NCI-H524 treated with DMSO at 0.1 percent for 48 hours (cell line): ENCODE data around the gene RASAL1.

Experiments used
- DNase-seq: peaks from one replicate; lab custom pipeline; 2025; lab: John Stamatoyannopoulos, UW

RASAL1 gene

DNA sequence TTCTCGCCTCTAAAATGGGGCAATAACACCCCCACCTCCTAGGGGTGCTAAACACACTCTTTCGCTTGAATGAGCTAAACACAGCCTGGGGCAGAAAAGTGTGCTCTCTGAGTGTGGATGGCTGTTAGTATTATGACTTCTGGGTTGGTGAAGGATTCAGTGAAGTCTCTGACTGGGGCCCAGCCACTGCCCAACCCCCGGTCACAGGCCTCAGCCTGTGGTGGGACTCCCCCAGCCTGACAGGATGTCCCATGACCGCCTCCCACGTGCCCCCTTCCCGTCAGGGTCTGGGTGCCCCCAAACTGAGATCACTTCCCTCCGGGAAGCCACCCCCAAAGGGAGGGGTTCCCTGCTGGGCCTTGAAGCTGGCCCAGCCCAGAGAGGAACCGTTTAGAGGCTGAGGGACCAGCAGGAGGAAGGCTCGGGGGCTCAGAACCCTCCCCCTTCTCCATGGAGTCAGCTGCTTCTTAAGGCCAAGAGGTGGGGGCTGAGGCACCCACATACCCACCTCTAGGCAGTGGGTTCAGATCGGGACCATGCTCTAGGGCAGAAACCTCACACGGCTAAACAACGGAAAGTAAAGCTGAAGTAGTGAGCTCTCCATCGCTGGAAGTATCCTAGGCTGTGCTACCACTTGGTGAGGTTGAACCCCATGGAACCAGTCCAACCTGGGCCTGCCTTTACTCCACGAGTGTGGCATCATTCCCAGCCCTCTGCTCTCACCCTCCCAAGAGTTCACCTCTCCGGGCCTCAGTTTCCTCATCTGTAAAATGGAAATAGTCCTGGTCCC, 65.2 kb downstream of the RASAL1 start:
- DNase-seq: no peak

GRCh38 chr12:113069751-113070116, 65.8 kb downstream of the RASAL1 start:
- no peak for DNase-seq

DNA sequence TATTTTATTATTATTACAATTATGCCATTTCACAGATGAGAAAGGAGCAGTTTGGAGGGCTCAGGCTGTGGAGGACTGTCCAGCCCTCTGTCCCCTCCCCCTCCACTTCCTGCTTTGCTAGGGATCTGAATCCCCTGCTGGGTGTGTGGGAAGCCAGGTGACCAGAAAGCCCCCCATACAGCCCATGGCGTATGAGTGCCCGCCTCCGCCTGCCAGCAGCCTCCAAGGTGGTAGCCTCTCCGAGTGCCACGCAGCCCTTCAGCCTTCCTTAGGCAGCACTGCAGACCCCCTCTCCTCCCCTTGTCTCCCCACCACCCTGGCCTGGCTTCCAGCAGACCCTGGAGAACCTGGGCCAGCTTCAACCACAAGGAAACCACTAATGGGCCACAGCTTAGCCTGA, 66.4 kb downstream of the RASAL1 start:
- DNase-seq: no peak

DNA sequence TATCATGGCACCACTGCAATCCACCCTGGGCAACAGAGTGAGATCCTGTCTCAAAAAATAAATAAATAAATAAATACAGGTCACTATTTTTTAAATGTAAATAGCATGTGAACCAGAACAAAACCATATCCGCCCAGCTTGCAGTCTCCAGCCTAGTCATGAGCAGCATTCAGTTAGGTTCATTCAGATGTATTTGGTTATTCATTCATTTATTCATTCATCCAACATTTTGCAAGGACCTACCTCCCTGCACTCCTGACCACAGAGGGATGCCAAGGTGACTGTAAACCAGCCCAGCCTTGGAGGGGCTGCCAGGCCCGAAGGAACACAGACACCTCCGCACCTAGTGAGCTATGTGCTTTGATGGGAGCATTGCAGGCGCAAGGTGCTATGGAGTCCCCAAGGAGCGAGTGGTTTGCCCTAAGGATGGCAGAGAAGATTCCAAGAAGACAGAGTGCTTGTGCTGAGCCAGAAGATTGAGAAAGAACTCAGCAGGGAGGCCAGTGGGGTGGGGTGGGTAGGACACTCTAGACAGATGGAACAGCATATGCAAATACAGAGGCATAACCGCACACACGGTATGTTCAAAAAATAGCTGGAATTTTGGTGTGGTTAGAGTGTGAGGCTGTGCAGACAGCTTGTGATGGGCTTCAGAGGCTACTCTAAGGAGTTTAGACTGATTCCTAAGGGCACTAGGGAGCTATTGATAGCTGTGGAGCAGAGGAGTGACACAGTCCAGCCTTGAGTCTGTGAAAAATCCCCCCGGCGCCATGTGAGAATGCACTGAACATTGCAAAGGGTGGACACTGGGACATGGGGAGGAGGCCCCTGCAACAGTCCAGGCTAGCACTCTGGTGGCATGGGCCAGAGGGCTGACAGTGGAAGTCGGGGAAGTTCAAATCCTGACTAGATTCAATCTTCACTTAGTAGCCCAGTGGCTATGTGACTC, 67.3 kb downstream of the RASAL1 start:
- no peak for DNase-seq

- DNase-seq: no peak
Observed at GRCh38 chr12:113066813-113067400, 68.7 kb downstream of the RASAL1 start.

DNA sequence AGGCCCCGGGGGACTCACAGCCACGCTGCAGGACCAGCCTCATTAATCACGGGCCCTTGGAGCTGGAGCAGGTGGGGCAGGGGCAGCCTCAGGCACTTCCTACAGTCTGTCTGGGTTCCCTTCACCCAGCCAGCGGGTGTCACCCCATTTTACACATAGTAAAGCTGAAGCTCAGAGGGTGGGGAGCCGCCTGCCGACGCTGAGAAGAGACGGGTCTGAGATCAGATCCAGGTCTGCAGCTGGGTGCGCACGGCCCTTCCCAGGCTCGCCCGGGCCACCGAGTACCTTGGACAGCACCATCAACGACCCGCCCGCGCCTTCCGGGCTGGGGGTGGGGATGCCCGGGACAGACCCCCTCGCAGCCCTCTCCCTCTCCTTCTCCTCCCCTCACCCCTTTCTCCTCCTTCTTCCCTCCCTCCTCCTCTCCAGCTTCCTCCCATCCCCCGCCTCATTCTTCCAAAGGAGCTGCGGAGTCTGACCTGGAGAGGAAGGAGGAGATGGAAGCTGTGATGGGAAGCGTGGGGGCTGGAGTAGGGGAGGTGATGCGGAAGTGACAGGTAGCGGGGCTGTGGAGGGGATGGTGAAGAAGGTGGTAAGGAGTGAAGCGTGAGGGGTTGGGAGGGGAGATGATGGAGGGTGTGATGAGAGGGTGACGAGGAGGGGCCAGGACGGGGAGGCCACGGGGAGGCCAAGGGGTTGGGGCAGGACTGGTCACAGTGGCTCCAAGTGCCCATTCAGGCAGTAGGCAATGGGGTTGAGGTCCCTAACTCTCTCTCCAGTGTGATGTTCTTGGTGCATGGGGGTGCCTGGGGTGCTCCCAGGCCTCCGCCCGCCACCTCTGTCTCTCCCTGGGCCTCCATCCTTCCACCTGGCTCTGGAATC, 70.2 kb downstream of the RASAL1 start:
- peak; percentile 36 for DNase-seq

- no peak for DNase-seq
Observed at GRCh38 chr12:113064395-113065125, 71.0 kb downstream of the RASAL1 start.

DNA sequence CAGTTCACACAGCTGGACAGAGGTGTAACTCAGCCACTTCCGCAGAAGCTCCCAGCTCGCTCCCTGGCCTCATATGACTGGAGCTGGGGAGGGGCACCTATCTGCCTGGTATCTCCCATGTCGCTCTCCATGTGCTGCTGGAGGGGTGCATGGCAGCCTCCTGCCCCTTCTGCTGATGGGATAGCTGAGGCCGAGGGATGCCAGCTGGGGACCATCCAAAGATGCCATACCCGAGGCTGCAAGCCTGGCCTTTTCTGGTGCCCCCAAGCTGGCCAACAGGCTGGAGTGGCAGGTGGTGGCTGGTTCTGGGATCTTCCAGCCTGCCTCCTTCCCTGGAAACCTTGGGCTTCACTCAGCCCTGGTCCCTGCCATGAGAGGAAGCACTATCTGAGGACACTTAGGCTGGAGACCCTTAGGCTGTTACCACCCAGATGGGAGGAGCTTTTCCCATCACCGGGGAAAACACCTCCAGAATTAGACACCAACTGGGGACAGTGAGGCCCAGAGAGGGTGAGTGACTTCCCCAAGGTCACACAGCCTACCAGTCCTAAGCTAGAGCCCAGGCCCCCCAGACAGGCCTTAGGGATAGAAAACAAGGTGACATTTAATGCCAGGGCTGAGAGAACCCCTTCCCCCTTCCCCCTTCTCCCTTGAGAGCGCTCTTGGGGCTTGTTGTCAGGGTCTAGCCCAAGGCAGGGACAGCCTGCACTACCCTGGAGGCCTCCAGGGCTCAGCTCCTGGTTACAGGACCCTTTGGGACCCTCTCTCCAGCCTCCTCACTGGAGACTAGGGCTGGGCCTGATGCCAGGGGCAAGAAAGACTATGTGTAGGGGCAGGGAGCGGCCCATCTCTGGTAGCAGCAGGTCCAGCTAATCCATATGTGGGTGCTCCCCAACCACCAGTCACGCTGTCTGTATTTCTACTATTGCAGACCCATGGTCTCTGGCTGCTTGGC, 71.9 kb downstream of the RASAL1 start:
- DNase-seq: no peak

DNA sequence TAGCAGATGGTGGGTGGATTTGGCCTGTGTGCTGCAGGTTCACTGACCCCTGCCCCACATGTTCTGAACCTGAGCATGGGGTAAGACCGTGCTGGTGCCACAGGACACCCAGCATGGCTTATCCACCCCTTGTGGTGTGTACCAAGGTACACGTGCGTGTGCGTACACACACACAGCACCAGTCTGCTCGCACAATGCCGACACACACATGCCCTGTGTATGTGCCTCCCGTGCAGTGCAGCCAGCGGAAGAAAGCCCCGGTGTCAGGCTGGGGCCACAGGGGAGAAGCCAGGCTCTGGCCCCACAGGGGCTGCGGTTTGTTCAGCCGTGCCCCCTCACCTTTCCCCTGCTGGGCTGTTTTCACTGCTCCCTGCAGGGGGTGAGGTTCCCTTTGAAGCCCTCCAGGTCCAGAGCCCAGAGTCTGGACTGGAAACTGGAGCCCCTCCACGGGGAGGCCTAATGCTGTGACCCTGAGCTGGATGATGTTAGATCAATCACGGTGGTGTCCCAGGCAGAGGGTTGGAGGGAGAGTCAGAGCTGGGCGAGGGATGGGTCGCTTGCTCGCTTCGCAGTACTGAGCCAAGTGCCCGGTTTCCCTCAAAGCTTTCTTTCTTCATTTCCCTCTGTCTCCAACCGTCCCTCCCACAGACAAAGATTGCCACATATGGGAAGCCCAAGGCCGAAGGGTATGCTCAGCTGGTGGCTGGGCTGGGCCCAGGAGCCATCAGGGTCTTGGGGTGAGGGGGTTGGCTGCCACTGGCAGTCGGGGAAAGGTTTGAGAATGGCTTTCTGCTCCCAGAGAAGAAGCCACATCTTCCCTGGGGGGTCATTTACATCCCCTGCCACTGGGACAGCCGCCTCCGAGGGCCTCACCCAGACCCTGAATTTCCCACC, 72.8 kb downstream of the RASAL1 start:
- no peak for DNase-seq

- no peak for DNase-seq
Observed at GRCh38 chr12:113061061-113061694, 74.4 kb downstream of the RASAL1 start.

DNA sequence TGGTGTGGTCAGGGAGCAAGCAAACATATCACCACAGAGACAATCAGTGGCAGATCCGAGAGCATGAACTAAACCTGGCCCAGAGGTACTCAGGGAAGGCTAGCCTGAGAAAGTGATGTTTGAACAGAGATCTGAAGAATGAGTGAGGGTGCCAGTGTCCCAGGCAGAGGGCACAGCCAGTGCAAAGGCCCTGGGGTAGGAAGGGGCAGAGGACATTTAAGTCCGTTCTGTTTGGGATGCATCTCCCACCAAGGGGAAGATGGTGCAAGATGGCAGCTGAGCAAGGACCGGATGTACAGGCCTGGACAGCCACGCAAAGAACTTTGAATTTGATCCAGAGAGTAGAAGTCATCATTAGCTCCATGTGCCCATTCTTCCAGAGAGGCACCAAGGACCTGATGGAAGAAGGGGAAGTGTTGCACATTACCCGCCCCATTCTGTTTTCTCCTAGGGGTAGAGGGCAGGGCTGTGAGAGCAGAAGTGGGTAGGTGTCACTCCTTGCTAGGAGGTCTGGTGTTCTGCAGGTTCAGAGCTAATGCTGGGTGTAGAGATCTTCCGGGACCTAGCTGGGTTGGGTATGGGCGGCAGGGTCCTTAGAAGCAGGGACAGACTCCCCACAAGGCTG, 75.1 kb downstream of the RASAL1 start:
- DNase-seq: no peak

DNA sequence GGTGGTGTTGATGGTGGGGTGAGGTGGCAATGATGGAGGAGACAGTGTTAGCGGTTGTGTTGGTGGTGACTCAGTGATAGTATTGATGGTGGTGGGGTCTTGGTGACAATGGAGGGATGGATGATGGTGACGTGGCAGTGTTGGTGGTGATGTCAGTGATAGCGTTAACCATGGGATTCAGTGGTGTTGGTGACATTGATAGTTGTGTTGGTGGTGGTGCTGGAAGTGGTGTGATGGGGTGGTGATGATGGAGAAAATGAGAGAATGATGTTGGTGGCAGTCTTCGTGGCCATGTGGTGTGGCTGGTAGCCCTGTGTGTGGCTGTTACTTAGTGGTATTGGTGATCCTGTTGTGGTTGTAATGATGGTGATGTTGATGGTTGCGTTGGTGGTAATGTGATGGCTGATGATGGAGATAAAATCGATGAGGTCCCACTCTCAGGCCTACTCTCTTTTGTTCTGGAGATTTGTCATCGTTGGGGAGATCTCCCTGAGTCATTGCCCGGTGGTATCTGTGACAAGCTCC, 76.4 kb downstream of the RASAL1 start:
- no peak for DNase-seq

- no peak for DNase-seq
Observed at GRCh38 chr12:113058553-113058952, 77.0 kb downstream of the RASAL1 start.

DNA sequence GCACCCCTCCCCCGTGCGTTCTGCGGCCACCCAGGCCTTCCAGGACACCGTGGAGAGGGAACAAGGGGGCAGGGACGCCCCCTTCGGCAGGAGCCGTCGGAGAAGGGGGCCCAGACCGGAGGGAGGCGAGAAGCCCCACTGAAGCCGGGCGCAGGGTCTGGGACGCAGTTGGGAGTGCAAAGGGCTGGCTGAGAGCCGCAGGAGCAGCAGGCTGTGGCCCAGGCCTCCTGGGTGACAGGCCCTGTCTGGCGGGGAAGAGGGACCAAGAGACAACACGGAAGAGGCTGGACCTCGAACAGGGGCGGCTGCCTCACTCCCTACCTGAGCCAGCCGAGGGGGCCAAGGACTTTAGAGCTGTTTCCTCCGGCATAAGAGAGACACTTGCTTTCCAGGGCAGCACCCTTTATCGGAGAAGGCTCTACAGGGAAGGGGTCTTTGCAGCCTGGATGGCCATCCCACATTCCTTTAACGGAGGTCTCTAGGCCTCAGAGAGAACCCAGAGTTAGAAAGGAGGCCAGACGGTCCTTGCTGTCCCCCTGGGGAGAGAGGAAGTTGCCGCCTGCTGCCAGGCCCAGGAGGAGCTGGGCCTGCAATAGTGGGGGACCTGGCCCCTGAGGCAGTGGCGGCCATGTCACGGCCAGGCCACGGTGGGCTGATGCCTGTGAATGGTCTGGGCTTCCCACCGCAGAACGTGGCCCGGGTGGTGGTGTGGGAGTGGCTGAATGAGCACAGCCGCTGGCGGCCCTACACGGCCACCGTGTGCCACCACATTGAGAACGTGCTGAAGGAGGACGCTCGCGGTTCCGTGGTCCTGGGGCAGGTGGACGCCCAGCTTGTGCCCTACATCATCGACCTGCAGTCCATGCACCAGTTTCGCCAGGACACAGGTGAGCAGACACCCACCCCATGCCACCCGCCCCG, 77.7 kb downstream of the RASAL1 start:
- no peak for DNase-seq

GRCh38 chr12:113056631-113057488, 78.7 kb downstream of the RASAL1 start, which contains the start of gene DTX1:
Gene DTX1 (plus strand): TSS chr12:113056730. CDS start chr12:113058193, 1,463 bp downstream.
- DNase-seq: no peak

DNA sequence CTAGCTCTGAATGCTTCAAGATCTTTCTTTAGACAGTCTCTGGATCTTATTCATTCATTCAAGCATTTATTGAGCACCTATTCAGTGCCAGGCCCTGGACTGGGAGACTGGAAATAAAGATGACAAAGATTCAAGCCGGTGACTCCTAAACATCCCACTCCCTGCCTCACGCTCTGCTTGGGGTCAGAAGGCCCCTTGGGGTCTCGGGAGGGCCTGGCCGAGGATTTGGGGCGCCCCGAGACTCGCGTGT, 79.3 kb downstream of the RASAL1 start:
- DNase-seq: no peak
